Upper lobe of left lung (tissue), 4 donors: Measurements from ENCODE around the gene MAP1B.

Source experiments
- CTCF ChIP-seq, 6 experiments: fragments of 450-650 bp in 4 of 6; fragments of 200-600 bp in 2 of 6; sonication (generic) in 2 of 6; IDR thresholded peaks; one replicate each; pipeline ENCODE4 v1.5.1; 2016 to 2019; ENCODE audit warnings: antibody characterized with exemption in 6 of 6
- EP300 ChIP-seq, 4 donors: sonication (generic); formaldehyde crosslinking; IDR thresholded peaks; one replicate each; pipeline ENCODE4 v1.5.1; 2017; ENCODE audit warnings: antibody characterized with exemption in 4 of 4, control low read depth in 2 of 4
- POLR2A ChIP-seq, 4 donors: fragments of 450-650 bp; IDR thresholded peaks; one replicate each; pipeline ENCODE4 v1.5.1; 2016 to 2017; ENCODE audit warnings: antibody characterized with exemption in 4 of 4, mild to moderate bottlenecking in 2 of 4
- POLR2AphosphoS5 ChIP-seq, 2 donors: sonication (generic); formaldehyde crosslinking; IDR thresholded peaks; one replicate each; pipeline ENCODE4 v1.5.1; 2017; ENCODE audit warnings: antibody characterized with exemption in 2 of 2

GRCh38 chr5:72159501-72159911, 52.2 kb downstream of the MAP1B start:
- TF ChIP-seq CTCF (IDR thresholded peaks at IDR 0.05) (no peak), POLR2A (IDR thresholded peaks at IDR 0.05) (no peak), POLR2AphosphoS5 (IDR thresholded peaks at IDR 0.05) (no peak), EP300 (IDR thresholded peaks at IDR 0.05) (no peak)
